Measurements from ENCODE around the gene EFCAB5. TPM values are rescaled to one million over a fixed set of nuclear protein-coding genes. Genes with fewer than 3 reads are reported as not detected.

The EFCAB5 gene
- total RNA-seq, 1 experiment from 2014 or later = 1.4 TPM

- CTCF ChIA-PET = interaction anchor here (0.6 to 1.1 kb wide), 3 partner anchors 13 to 177 kb away, joined by 3 to 4 read pairs (median 3); no protein-coding TSS in a partner anchor
- POLR2A ChIA-PET (ENCODE audit: unreplicated experiment) = interaction anchor here (0.9 kb wide), 1 partner anchor 464 kb away, joined by 5 read pairs; no protein-coding TSS in a partner anchor
- Histone ChIP-seq H3K4me1 (replicated peaks; ENCODE audit: insufficient read depth) (no peaks in the 10 kb centered on the region), H3K27ac (no peak overlapping the region), H3F3A (ENCODE audit: insufficient read depth, low read depth) (peaks cover 3% of the 10 kb centered on the region; the same call in 1 of the 2 replicates), H3K9me2 (ENCODE audit: insufficient read depth) (no peaks in the 10 kb centered on the region), H3K4me3 (no peak overlapping the region), H3K79me2 (ENCODE audit: low read depth) (no peaks in the 10 kb centered on the region), H4K20me1 (ENCODE audit: insufficient read depth) (no peaks in the 10 kb centered on the region), H3K36me3 (ENCODE audit: low read depth) (no peaks in the 10 kb centered on the region), H3K27me3 (ENCODE audit: insufficient read depth, low read depth) (0 out of 2 replicates have a peak, but pooled peaks cover 5% of the 10 kb centered on the region), H2AFZ (no peak overlapping the region), H3K9me3 (ENCODE audit: insufficient read depth, low read depth) (no peaks in the 10 kb centered on the region), H3K4me2 (no peak overlapping the region)
- DNase-seq = no peak
- no TSS peak for BruUV-seq (replicated peaks)
- intact Hi-C loops (cut with micrococcal nuclease; ENCODE audit: unreplicated experiment) = loop anchor here (5.0 kb wide), 1 partner anchor 524 kb away; the partner anchor contains the start of genes ABHD15 and TP53I13
- TF ChIP-seq EZH2 (IDR thresholded peaks at IDR 0.05; ENCODE audit: low read depth) (no peak), CTCF (conservative IDR thresholded peaks at IDR 0.05) (no peak)
Measured at GRCh38 chr17:30091121-30091670, 149.8 kb downstream of the EFCAB5 start.

GRCh38 chr17:30091771-30092170 lies 150.3 kb downstream of the EFCAB5 start:
- intact Hi-C loops (cut with micrococcal nuclease; ENCODE audit: unreplicated experiment) = loop anchor here (2.0 to 5.0 kb wide), 2 partner anchors 524 to 723 kb away; partner anchors contain the start of genes ABHD15 and TP53I13
- Histone ChIP-seq H4K20me1 (ENCODE audit: insufficient read depth) (no peaks in the 10 kb centered on the region), H3K4me2 (no peak overlapping the region), H3K4me3 (no peak overlapping the region), H3K36me3 (ENCODE audit: low read depth) (no peaks in the 10 kb centered on the region), H3K27ac (no peak overlapping the region), H2AFZ (no peak overlapping the region), H3K79me2 (ENCODE audit: low read depth) (no peaks in the 10 kb centered on the region), H3K9me2 (ENCODE audit: insufficient read depth) (no peaks in the 10 kb centered on the region), H3F3A (ENCODE audit: insufficient read depth, low read depth) (peaks cover 3% of the 10 kb centered on the region; the same call in 1 of the 2 replicates), H3K27me3 (ENCODE audit: insufficient read depth, low read depth) (0 out of 2 replicates have a peak, but pooled peaks cover 5% of the 10 kb centered on the region), H3K9me3 (ENCODE audit: insufficient read depth, low read depth) (no peaks in the 10 kb centered on the region), H3K4me1 (replicated peaks; ENCODE audit: insufficient read depth) (no peaks in the 10 kb centered on the region)
- CTCF ChIA-PET = interaction anchor here (0.6 to 1.1 kb wide), 3 partner anchors 13 to 177 kb away, joined by 3 to 4 read pairs (median 3); no protein-coding TSS in a partner anchor
- POLR2A ChIA-PET (ENCODE audit: unreplicated experiment) = interaction anchor here (0.9 kb wide), 1 partner anchor 464 kb away, joined by 5 read pairs; no protein-coding TSS in a partner anchor
- no peak for DNase-seq
- BruUV-seq (replicated peaks) = no TSS peak
- TF ChIP-seq CTCF (conservative IDR thresholded peaks at IDR 0.05) (no peak), EZH2 (IDR thresholded peaks at IDR 0.05; ENCODE audit: low read depth) (no peak)

GRCh38 chr17:30092886-30093285 lies 151.5 kb downstream of the EFCAB5 start:
- CTCF ChIA-PET = interaction anchor here (0.5 to 1.6 kb wide), 13 partner anchors 64 to 1913 kb away, joined by 3 to 22 read pairs (median 4); partner anchors contain the start of gene SSH2
- Histone ChIP-seq H3K9me3 (ENCODE audit: insufficient read depth, low read depth) (no peaks in the 10 kb centered on the region), H4K20me1 (ENCODE audit: insufficient read depth) (no peaks in the 10 kb centered on the region), H2AFZ (no peak overlapping the region), H3K79me2 (ENCODE audit: low read depth) (no peaks in the 10 kb centered on the region), H3F3A (ENCODE audit: insufficient read depth, low read depth) (peaks cover 3% of the 10 kb centered on the region; the same call in 1 of the 2 replicates), H3K36me3 (ENCODE audit: low read depth) (no peaks in the 10 kb centered on the region), H3K9me2 (ENCODE audit: insufficient read depth) (no peaks in the 10 kb centered on the region), H3K27ac (no peak overlapping the region), H3K4me3 (no peak overlapping the region), H3K27me3 (ENCODE audit: insufficient read depth, low read depth) (0 out of 2 replicates have a peak, but pooled peaks cover 5% of the 10 kb centered on the region), H3K4me2 (no peak overlapping the region; the same call in 1 of the 2 replicates), H3K4me1 (replicated peaks; ENCODE audit: insufficient read depth) (no peaks in the 10 kb centered on the region)
- DNase-seq = no peak
- POLR2A ChIA-PET (ENCODE audit: unreplicated experiment) = no interaction called here
- no TSS peak for BruUV-seq (replicated peaks)
- TF ChIP-seq CTCF (conservative IDR thresholded peaks at IDR 0.05) (no peak), EZH2 (IDR thresholded peaks at IDR 0.05; ENCODE audit: low read depth) (no peak)
- intact Hi-C loops (cut with micrococcal nuclease; ENCODE audit: unreplicated experiment) = loop anchor here (1.0 to 5.0 kb wide), 7 partner anchors 67 to 724 kb away; partner anchors contain the start of genes ABHD15 and TP53I13

Measured in PC-9 (cell line).